ENCODE measurements around the gene FGF14.

The FGF14 gene

GRCh38 chr13:101703081-101703480, 698.8 kb downstream of the FGF14 start:
- no peak for DNase-seq

GRCh38 chr13:101700598-101700997, 701.2 kb downstream of the FGF14 start:
- no peak for DNase-seq

- DNase-seq = no peak
Observed at GRCh38 chr13:101698400-101698799, 703.4 kb downstream of the FGF14 start.

GRCh38 chr13:101697745-101698144, 704.1 kb downstream of the FGF14 start:
- no peak for DNase-seq

- DNase-seq = no peak
Observed at GRCh38 chr13:101695870-101696516, 705.9 kb downstream of the FGF14 start.

GRCh38 chr13:101691341-101691860, 710.4 kb downstream of the FGF14 start:
- DNase-seq = no peak

- DNase-seq = no peak
Observed at GRCh38 chr13:101690871-101691270, 711.0 kb downstream of the FGF14 start.

- no peak for DNase-seq
Observed at GRCh38 chr13:101686003-101686402, 715.8 kb downstream of the FGF14 start.

GRCh38 chr13:101681834-101682233, 720.0 kb downstream of the FGF14 start:
- DNase-seq = no peak

- no peak for DNase-seq
Observed at GRCh38 chr13:101673360-101674105, 728.3 kb downstream of the FGF14 start.

GRCh38 chr13:101661839-101662238, 740.0 kb downstream of the FGF14 start:
- DNase-seq = no peak
